GM12878 (cell line): Measurements from ENCODE around the gene FRYL.

ENCODE experiments used
- ATF2 ChIP-seq: IDR thresholded peaks from 2 replicates; pipeline ENCODE4 v1.6.1; 2012; ENCODE audit warnings: low read length, inconsistent platforms
- CHD2 ChIP-seq: IDR thresholded peaks from 2 replicates; pipeline ENCODE4 v1.6.1; 2011; ENCODE audit warnings: low read depth, low read length, improper control_type of control experiment, borderline replicate concordance
- CTCF ChIP-seq, 3 experiments: IDR thresholded peaks in 2 of 3; conservative IDR thresholded peaks in 1 of 3; 2 replicates each; pipeline ENCODE4 v1.5.1; 2011; ENCODE audit warnings: low read depth in 3 of 3, low read length in 3 of 3, mild to moderate bottlenecking in 3 of 3, control low read depth in 2 of 3, moderate library complexity in 2 of 3, inconsistent platforms in 1 of 3, mixed read lengths in 1 of 3; ENCODE audit not compliant: control insufficient read depth in 2 of 3, insufficient read depth in 1 of 3; ENCODE audit errors: extremely low read depth in 1 of 3
- EP300 ChIP-seq, 2 experiments: fragments of 150-350 bp in 1 of 2; IDR thresholded peaks; 2 replicates each; pipeline ENCODE4 v1.6.1; 2011 to 2012; ENCODE audit warnings: low read depth in 2 of 2, low read length in 2 of 2, borderline replicate concordance in 1 of 2, improper control_type of control experiment in 1 of 2, inconsistent platforms in 1 of 2; ENCODE audit not compliant: control insufficient read depth in 1 of 2
- FOXK2 ChIP-seq: fragments of 450-650 bp; IDR thresholded peaks from 2 replicates; pipeline ENCODE4 v1.6.1; 2017; ENCODE audit warnings: mild to moderate bottlenecking, moderate library complexity
- MEF2B ChIP-seq: fragments of 450-650 bp; IDR thresholded peaks from 2 replicates; pipeline ENCODE4 v1.6.1; 2018; ENCODE audit warnings: mild to moderate bottlenecking, moderate library complexity; ENCODE audit not compliant: partially characterized antibody, poor library complexity, severe bottlenecking
- NBN ChIP-seq: fragments of 450-650 bp; IDR thresholded peaks from 2 replicates; pipeline ENCODE4 v1.6.1; 2016
- NR2F1 ChIP-seq: fragments of 450-650 bp; conservative IDR thresholded peaks from 2 replicates; pipeline ENCODE4 v1.6.1; 2017; ENCODE audit warnings: mild to moderate bottlenecking
- POLR2A ChIP-seq: IDR thresholded peaks from 2 replicates; pipeline ENCODE4 v1.6.1; 2011; ENCODE audit warnings: low read depth, mild to moderate bottlenecking, low read length
- POLR2AphosphoS5 ChIP-seq: IDR thresholded peaks from 2 replicates; pipeline ENCODE4 v1.6.1; 2011; ENCODE audit warnings: mild to moderate bottlenecking, low read length, inconsistent platforms
- TARDBP ChIP-seq: IDR thresholded peaks from 2 replicates; pipeline ENCODE4 v1.6.1; 2016; ENCODE audit warnings: borderline replicate concordance
- TF ChIP-seq, protein P1 (sequence below): IDR thresholded peaks from 2 replicates; pipeline ENCODE4 v1.6.1; 2012; ENCODE audit warnings: low read depth, low read length, improper control_type of control experiment

- TF ChIP-seq CTCF (IDR thresholded peaks at IDR 0.05 in 2 of 3, conservative IDR thresholded peaks at IDR 0.05 in 1 of 3; ENCODE audit: control insufficient read depth in 2 of 3, extremely low read depth in 1 of 3, insufficient read depth in 1 of 3, low read depth in 3 of 3, low read length in 3 of 3) (no peak), POLR2A (no peak), NBN (no peak), MEF2B (no peak), TARDBP (no peak), ATF2 (no peak), POLR2AphosphoS5 (no peak), NR2F1 (no peak), FOXK2 (no peak), CHD2 (no peak), EP300 (IDR thresholded peaks at IDR 0.05; ENCODE audit: borderline replicate concordance in 1 of 2, control insufficient read depth in 1 of 2, low read depth in 2 of 2, low read length in 2 of 2) (no peak)
- TF ChIP-seq, protein P1, sequence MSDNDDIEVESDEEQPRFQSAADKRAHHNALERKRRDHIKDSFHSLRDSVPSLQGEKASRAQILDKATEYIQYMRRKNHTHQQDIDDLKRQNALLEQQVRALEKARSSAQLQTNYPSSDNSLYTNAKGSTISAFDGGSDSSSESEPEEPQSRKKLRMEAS: no peak
These were observed 1.9 kb upstream of the FRYL start for GRCh38 chr4:48781968-48782367.
